Panc1 (cell line): ENCODE measurements around the gene PRKAG2. TPM values are rescaled to one million over a fixed set of nuclear protein-coding genes. Genes with fewer than 3 reads are reported as not detected.

Source experiments
- ATAC-seq: fragments of 200-7000 bp; cut with Tn5 transposase; 2 replicates; pipeline ENCODE4 v1.9.1; 2020; ENCODE audit warnings: mild to moderate bottlenecking, moderate library complexity
- BruUV-seq: library from RNA; stranded (reverse); fragments of 400-500 nt; replicated peaks from 2 replicates; lab custom pipeline; 2021; lab: Mats Ljungman, UMichigan
- CTCF ChIA-PET: fragments of 300-600 bp; sonication (Branson Sonifier 250); formaldehyde crosslinking; loops from one replicate; lab custom pipeline; 2022; ENCODE audit warnings: antibody characterized with exemption; lab: Charles Lee
- POLR2A ChIA-PET: fragments of 300-600 bp; sonication (Branson Sonifier 250); formaldehyde crosslinking; loops from one replicate; lab custom pipeline; 2022; ENCODE audit warnings: antibody characterized with exemption; lab: Charles Lee
- DNase-seq: peaks from one replicate; pipeline ENCODE4 v3.0.0-alpha.2; 2010; ENCODE audit warnings: low read depth, low spot score
- H3K27ac ChIP-seq: 2 replicates; pipeline ENCODE4 v1.5.1; 2011; ENCODE audit warnings: mild to moderate bottlenecking, low read length, inconsistent platforms
- H3K27me3 ChIP-seq: fragments of 200-500 bp; sonication (Bioruptor generic); 2 replicates; pipeline ENCODE4 v1.6.0; 2014; ENCODE audit warnings: low read length, inconsistent platforms; ENCODE audit not compliant: control insufficient read depth, insufficient read depth
- H3K36me3 ChIP-seq: fragments of 200-500 bp; sonication (Bioruptor generic); 2 replicates; pipeline ENCODE4 v1.5.1; 2014; ENCODE audit warnings: inconsistent platforms, mild to moderate bottlenecking, low read length, moderate library complexity; ENCODE audit not compliant: control insufficient read depth, insufficient read depth
- H3K4me1 ChIP-seq: 2 replicates; pipeline ENCODE4 v1.5.1; 2011; ENCODE audit warnings: inconsistent platforms, mild to moderate bottlenecking, low read length, moderate library complexity; ENCODE audit not compliant: control insufficient read depth, insufficient read depth
- H3K4me3 ChIP-seq, 2 experiments: 2 replicates each; pipeline ENCODE4 v1.5.1; 2011 to 2012; ENCODE audit warnings: low read depth in 2 of 2, low read length in 2 of 2, mild to moderate bottlenecking in 2 of 2, inconsistent platforms in 1 of 2, moderate library complexity in 1 of 2
- H3K9me3 ChIP-seq: fragments of 200-500 bp; sonication (Bioruptor generic); 2 replicates; pipeline ENCODE4 v1.5.1; 2014; ENCODE audit warnings: low read depth, mild to moderate bottlenecking, inconsistent platforms, low read length, moderate library complexity; ENCODE audit not compliant: control insufficient read depth, insufficient read depth
- CTCF ChIP-seq: fragments of 450-650 bp; IDR thresholded peaks from 2 replicates; pipeline ENCODE4 v1.5.1; 2017; ENCODE audit warnings: mild to moderate bottlenecking
- POLR2AphosphoS5 ChIP-seq: IDR thresholded peaks from 2 replicates; pipeline ENCODE4 v1.6.1; 2012; ENCODE audit warnings: mild to moderate bottlenecking, low read depth, low read length, moderate library complexity
- REST ChIP-seq, 2 experiments: IDR thresholded peaks; 2 replicates each; pipeline ENCODE4 v1.6.1; 2011 to 2012; ENCODE audit warnings: low read depth in 2 of 2, control low read depth in 1 of 2, low read length in 1 of 2, mild to moderate bottlenecking in 1 of 2, moderate library complexity in 1 of 2; ENCODE audit not compliant: insufficient read depth in 1 of 2
- SIN3A ChIP-seq: IDR thresholded peaks from 2 replicates; pipeline ENCODE4 v1.6.1; 2012; ENCODE audit warnings: low read depth, mild to moderate bottlenecking, low read length, moderate library complexity, borderline replicate concordance; ENCODE audit not compliant: insufficient read depth
- TCF7L2 ChIP-seq: IDR thresholded peaks from 2 replicates; pipeline ENCODE4 v1.6.1; 2011; ENCODE audit warnings: mild to moderate bottlenecking, low read depth, low read length, inconsistent platforms
- in situ Hi-C: cut with HindIII; loops from 2 replicates; pipeline ENCODE4 v1.10.0; 2016; ENCODE audit warnings: low sequenced_read_pairs, low pct_unique_long_range_greater_than_20kb
- intact Hi-C: fragments of 100-400 bp; cut with micrococcal nuclease; formaldehyde crosslinking; loops from one replicate; pipeline ENCODE4 v1.10.0; 2022; ENCODE audit not compliant: unreplicated experiment
- total RNA-seq: library from RNA; stranded (reverse); gene quantifications from one replicate; pipeline ENCODE4 v1.2.1, GENCODE V29; 2021; ENCODE audit not compliant: unreplicated experiment

Gene PRKAG2
- total RNA-seq, 1 experiment from 2014 or later: 71.6 TPM

GRCh38 chr7:151677581-151678226 lies 199.2 kb downstream of the PRKAG2 start:
- no TSS peak for BruUV-seq
- no peak for DNase-seq
- no peaks in the 10 kb centered on the region for H3K27me3 ChIP-seq
- intact Hi-C loops: no loop called here
- peaks cover 14% of the 10 kb centered on the region for H3K4me1 ChIP-seq
- no peak overlapping the region for H3K4me3 ChIP-seq
- POLR2A ChIA-PET: no interaction called here
- TF ChIP-seq POLR2AphosphoS5 (no peak), REST (IDR thresholded peaks at IDR 0.05; ENCODE audit: insufficient read depth in 1 of 2, low read depth in 2 of 2, low read length in 1 of 2) (no peak), TCF7L2 (no peak), CTCF (no peak), SIN3A (no peak)
- peak overlapping the region; percentile 70 for H3K27ac ChIP-seq
- no peaks in the 10 kb centered on the region for H3K9me3 ChIP-seq
- peak; percentile 57 for ATAC-seq
- in situ Hi-C loops: no loop called here
- no peaks in the 10 kb centered on the region for H3K36me3 ChIP-seq
- CTCF ChIA-PET: no interaction called here

GRCh38 chr7:151676759-151677158 lies 200.2 kb downstream of the PRKAG2 start:
- H3K27ac ChIP-seq: no peak overlapping the region
- H3K4me1 ChIP-seq: peaks cover 14% of the 10 kb centered on the region
- no peak overlapping the region for H3K4me3 ChIP-seq
- H3K27me3 ChIP-seq: no peaks in the 10 kb centered on the region
- DNase-seq (no peak), ATAC-seq (no peak)
- no peaks in the 10 kb centered on the region for H3K36me3 ChIP-seq
- no TSS peak for BruUV-seq
- TF ChIP-seq SIN3A: no peak
- no peak for TF ChIP-seq REST (IDR thresholded peaks at IDR 0.05; ENCODE audit: insufficient read depth in 1 of 2, low read depth in 2 of 2, low read length in 1 of 2)
- no peak for TF ChIP-seq POLR2AphosphoS5
- TF ChIP-seq CTCF: no peak
- no peak for TF ChIP-seq TCF7L2
- POLR2A ChIA-PET: no interaction called here
- no peaks in the 10 kb centered on the region for H3K9me3 ChIP-seq
- in situ Hi-C loops (no loop called here), intact Hi-C loops (no loop called here)
- CTCF ChIA-PET: no interaction called here
